GM13976 (cell line): Measurements from ENCODE around the gene TNNC2.

Experiments used
- DNase-seq: peaks from one replicate; pipeline ENCODE4 v3.0.0; 2012; ENCODE audit warnings: low spot score
- CTCF ChIP-seq: IDR thresholded peaks from 2 replicates; pipeline ENCODE4 v1.5.1; 2012; ENCODE audit warnings: borderline replicate concordance, mild to moderate bottlenecking; ENCODE audit not compliant: insufficient read depth; ENCODE audit errors: extremely low read depth, missing control alignments, control extremely low read depth
- in situ Hi-C: fragments of 300-500 bp; cut with MboI; formaldehyde crosslinking; loops from one replicate; pipeline ENCODE4 v1.12.0; 2022; ENCODE audit warnings: low sequenced_read_pairs, mixed read lengths, inconsistent platforms; ENCODE audit not compliant: unreplicated experiment

Gene TNNC2

GRCh38 chr20:45783656-45784294 is 43.3 kb downstream of the TNNC2 start:
- no peak for TF ChIP-seq CTCF
- no peak for DNase-seq
- in situ Hi-C loops = no loop called here

DNA sequence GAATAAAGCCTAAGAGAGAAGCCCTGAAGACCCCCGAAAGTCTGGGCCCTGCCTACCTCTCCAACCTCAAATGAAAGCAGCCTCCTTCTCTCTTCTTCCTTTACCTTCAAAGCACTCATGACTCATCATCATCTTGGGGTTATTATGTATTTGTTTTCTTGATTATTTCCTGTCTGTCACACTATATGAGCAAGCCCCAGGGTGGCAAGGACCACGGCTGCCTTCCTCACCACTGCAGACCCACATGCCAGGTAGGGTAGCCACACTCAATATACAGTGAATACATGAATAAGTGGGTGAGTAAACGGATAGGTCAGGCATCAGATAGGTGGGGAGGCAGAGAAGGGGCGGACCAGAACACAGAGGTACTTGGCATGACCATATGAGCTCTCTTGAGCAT is 44.2 kb downstream of the TNNC2 start:
- in situ Hi-C loops = no loop called here
- DNase-seq = no peak
- TF ChIP-seq CTCF = no peak

GRCh38 chr20:45781391-45781931 is 45.7 kb downstream of the TNNC2 start:
- DNase-seq = no peak
- TF ChIP-seq CTCF = no peak
- in situ Hi-C loops = no loop called here

DNA sequence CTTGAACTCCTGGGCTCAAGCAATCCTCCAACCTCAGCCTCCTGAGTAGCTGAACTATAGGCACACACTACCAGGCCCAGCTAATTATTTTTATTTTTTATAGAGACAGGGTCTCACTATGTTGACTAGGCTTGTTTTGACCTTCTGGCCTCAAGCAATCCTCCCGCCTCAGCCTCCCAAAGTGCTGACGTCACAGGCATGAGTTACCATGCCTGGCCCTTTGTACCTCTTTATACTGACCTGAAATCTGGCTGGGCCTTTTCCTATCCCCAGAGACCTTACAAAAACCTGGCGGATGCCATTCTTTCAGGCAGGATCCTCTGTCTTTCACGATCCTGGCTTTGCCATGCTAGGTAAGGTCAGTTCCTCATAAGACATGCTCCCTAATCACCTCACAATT is 47.0 kb downstream of the TNNC2 start:
- in situ Hi-C loops = no loop called here
- TF ChIP-seq CTCF = no peak
- no peak for DNase-seq

GRCh38 chr20:45779011-45779915 is 47.8 kb downstream of the TNNC2 start:
- in situ Hi-C loops = no loop called here
- TF ChIP-seq CTCF = no peak
- DNase-seq = no peak

DNA sequence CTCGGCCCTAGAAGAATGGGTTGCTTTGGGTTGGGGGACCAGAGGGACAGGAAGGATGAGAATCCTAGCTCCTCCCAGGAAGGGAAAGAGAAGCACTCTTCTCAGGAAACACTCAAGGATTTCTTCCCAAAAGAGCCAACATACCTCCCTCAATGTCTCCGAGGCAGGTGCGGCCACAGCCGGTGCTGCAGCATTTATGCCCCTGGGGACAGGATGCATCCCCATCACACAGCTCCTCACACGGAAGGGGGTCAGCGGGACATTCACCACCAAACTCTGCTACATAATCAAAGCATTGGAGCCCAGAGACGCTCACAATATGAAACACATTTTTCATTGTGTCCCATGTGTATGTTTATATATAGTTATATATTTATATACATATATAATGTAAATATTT is 50.2 kb downstream of the TNNC2 start:
- no peak for DNase-seq
- TF ChIP-seq CTCF = no peak
- in situ Hi-C loops = no loop called here
